ENCODE results near the gene ITGBL1. TPM values are rescaled to one million over a fixed set of nuclear protein-coding genes. Genes with fewer than 3 reads are reported as not detected.

The ITGBL1 gene
- total RNA-seq, 2 donors from 2014 or later: not detected

GRCh38 chr13:101576977-101577376, 124.5 kb downstream of the ITGBL1 start:
- DNase-seq: no peak
- Histone ChIP-seq H3K27me3 (ENCODE audit: control insufficient read depth, insufficient read depth, low read length, poor library complexity, severe bottlenecking) (no peaks in the 10 kb centered on the region), H3K27ac (ENCODE audit: low read depth, low read length) (no peak overlapping the region), H3K4me3 (ENCODE audit: low read length) (no peak overlapping the region), H3K36me3 (ENCODE audit: control insufficient read depth, insufficient read depth, low read length) (no peaks in the 10 kb centered on the region), H3K9ac (ENCODE audit: extremely low read depth, low read length, poor library complexity, severe bottlenecking) (no peak overlapping the region), H3K9me3 (ENCODE audit: control insufficient read depth, low read length) (no peaks in the 10 kb centered on the region), H3K4me1 (ENCODE audit: control insufficient read depth, insufficient read depth, low read length) (peaks cover 3% of the 10 kb centered on the region)
- Mint-ChIP-seq H3K27ac (no peak overlapping the region), H3K36me3 (ENCODE audit: low read depth) (no peaks in the 10 kb centered on the region), H3K27me3 (ENCODE audit: insufficient read depth) (no peaks in the 10 kb centered on the region), H3K9me3 (no peaks in the 10 kb centered on the region), H3K4me1 (peaks cover 13% of the 10 kb centered on the region), H3K4me3 (no peak overlapping the region)
- TF ChIP-seq, protein P1, sequence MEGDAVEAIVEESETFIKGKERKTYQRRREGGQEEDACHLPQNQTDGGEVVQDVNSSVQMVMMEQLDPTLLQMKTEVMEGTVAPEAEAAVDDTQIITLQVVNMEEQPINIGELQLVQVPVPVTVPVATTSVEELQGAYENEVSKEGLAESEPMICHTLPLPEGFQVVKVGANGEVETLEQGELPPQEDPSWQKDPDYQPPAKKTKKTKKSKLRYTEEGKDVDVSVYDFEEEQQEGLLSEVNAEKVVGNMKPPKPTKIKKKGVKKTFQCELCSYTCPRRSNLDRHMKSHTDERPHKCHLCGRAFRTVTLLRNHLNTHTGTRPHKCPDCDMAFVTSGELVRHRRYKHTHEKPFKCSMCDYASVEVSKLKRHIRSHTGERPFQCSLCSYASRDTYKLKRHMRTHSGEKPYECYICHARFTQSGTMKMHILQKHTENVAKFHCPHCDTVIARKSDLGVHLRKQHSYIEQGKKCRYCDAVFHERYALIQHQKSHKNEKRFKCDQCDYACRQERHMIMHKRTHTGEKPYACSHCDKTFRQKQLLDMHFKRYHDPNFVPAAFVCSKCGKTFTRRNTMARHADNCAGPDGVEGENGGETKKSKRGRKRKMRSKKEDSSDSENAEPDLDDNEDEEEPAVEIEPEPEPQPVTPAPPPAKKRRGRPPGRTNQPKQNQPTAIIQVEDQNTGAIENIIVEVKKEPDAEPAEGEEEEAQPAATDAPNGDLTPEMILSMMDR (conservative IDR thresholded peaks at IDR 0.05): peak; percentile 42

DNA sequence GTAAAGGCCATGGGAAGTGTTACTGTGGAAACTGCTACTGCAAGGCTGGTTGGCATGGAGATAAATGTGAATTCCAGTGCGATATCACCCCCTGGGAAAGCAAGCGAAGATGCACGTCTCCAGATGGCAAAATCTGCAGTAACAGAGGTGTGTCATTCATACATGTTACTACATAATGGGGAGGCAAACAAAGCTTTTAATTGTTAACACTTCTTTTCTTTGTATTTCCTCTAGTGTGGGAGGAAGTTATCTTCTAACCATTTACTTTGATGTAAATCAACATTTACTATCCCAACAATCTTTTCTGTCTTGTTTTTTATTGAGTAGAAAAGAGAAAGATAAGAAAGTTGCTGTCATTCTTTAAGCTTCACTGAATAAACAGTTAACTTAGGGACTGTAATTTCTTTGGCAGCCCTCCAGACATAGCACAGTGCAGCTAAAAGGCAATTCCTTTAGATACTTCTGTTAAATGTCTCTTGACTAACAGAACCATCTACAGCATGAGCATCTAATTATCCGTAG, 126.9 kb downstream of the ITGBL1 start:
- H3K9me3 ChIP-seq (ENCODE audit: control insufficient read depth, low read length): no peaks in the 10 kb centered on the region
- no peak overlapping the region for H3K9ac ChIP-seq (ENCODE audit: extremely low read depth, low read length, poor library complexity, severe bottlenecking)
- Mint-ChIP-seq H3K4me3 (no peak overlapping the region), H3K27ac (no peak overlapping the region), H3K9me3 (no peaks in the 10 kb centered on the region), H3K4me1 (peaks cover 8% of the 10 kb centered on the region), H3K27me3 (ENCODE audit: insufficient read depth) (no peaks in the 10 kb centered on the region), H3K36me3 (ENCODE audit: low read depth) (no peaks in the 10 kb centered on the region)
- H3K27ac ChIP-seq (ENCODE audit: low read depth, low read length): no peak overlapping the region
- TF ChIP-seq, protein P1 (conservative IDR thresholded peaks at IDR 0.05): no peak
- H3K36me3 ChIP-seq (ENCODE audit: control insufficient read depth, insufficient read depth, low read length): no peaks in the 10 kb centered on the region
- no peak overlapping the region for H3K4me3 ChIP-seq (ENCODE audit: low read length)
- WGBS, 2 experiments (ENCODE audit: insufficient coverage in 1 of 2, insufficient read length in 1 of 2): 44 to 71% methylated on average over 3 to 4 of the region's 4 CpGs
- H3K27me3 ChIP-seq (ENCODE audit: control insufficient read depth, insufficient read depth, low read length, poor library complexity, severe bottlenecking): no peaks in the 10 kb centered on the region
- no peak for DNase-seq
- H3K4me1 ChIP-seq (ENCODE audit: control insufficient read depth, insufficient read depth, low read length): peaks cover 3% of the 10 kb centered on the region

DNA sequence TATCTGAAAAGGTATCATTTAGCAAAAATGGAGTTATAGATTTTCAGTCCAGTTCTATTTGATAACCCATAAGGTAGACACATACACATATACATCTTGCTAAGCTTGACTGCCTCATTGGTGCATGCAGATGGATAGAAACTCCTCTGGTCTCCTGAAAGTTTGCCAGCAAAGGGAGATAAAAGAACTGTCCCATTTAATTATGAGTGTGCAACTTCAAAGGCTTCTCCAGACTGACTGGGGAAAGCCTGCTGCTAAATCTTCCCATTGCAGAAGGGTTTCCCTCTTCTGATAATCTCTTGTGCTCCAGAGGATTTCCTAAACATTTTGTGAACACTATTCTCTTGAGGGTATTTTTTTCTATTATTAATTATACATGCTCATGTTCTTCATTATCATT, 131.9 kb downstream of the ITGBL1 start:
- TF ChIP-seq, protein P1 (conservative IDR thresholded peaks at IDR 0.05): no peak
- H3K27ac ChIP-seq (ENCODE audit: low read depth, low read length): no peak overlapping the region
- Mint-ChIP-seq H3K9me3 (no peaks in the 10 kb centered on the region), H3K27me3 (ENCODE audit: insufficient read depth) (no peaks in the 10 kb centered on the region), H3K36me3 (ENCODE audit: low read depth) (no peaks in the 10 kb centered on the region), H3K27ac (no peak overlapping the region), H3K4me1 (peaks cover 3% of the 10 kb centered on the region), H3K4me3 (no peak overlapping the region)
- no peak overlapping the region for H3K9ac ChIP-seq (ENCODE audit: extremely low read depth, low read length, poor library complexity, severe bottlenecking)
- no peaks in the 10 kb centered on the region for H3K36me3 ChIP-seq (ENCODE audit: control insufficient read depth, insufficient read depth, low read length)
- H3K9me3 ChIP-seq (ENCODE audit: control insufficient read depth, low read length): no peaks in the 10 kb centered on the region
- no peak overlapping the region for H3K4me3 ChIP-seq (ENCODE audit: low read length)
- peaks cover 3% of the 10 kb centered on the region for H3K4me1 ChIP-seq (ENCODE audit: control insufficient read depth, insufficient read depth, low read length)
- no peak for DNase-seq
- H3K27me3 ChIP-seq (ENCODE audit: control insufficient read depth, insufficient read depth, low read length, poor library complexity, severe bottlenecking): no peaks in the 10 kb centered on the region

All from endodermal cell (in vitro differentiated cells).